GM19438 (cell line): ENCODE results near the gene PDCD2L.
"Not testable (repeated sequence)": the region's sequence is repeated elsewhere in the genome, so short reads cannot be mapped to it uniquely, and the experiment has no call there.

Experiments
- ATAC-seq: cut with Tn5 transposase; IDR thresholded peaks from one replicate; pipeline ENCODE4 v1.9.1; 2021; ENCODE audit warnings: low read depth; ENCODE audit not compliant: unreplicated experiment

The PDCD2L gene, protein sequence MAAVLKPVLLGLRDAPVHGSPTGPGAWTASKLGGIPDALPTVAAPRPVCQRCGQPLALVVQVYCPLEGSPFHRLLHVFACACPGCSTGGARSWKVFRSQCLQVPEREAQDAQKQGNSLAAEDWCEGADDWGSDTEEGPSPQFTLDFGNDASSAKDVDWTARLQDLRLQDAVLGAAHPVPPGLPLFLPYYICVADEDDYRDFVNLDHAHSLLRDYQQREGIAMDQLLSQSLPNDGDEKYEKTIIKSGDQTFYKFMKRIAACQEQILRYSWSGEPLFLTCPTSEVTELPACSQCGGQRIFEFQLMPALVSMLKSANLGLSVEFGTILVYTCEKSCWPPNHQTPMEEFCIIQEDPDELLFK

DNA sequence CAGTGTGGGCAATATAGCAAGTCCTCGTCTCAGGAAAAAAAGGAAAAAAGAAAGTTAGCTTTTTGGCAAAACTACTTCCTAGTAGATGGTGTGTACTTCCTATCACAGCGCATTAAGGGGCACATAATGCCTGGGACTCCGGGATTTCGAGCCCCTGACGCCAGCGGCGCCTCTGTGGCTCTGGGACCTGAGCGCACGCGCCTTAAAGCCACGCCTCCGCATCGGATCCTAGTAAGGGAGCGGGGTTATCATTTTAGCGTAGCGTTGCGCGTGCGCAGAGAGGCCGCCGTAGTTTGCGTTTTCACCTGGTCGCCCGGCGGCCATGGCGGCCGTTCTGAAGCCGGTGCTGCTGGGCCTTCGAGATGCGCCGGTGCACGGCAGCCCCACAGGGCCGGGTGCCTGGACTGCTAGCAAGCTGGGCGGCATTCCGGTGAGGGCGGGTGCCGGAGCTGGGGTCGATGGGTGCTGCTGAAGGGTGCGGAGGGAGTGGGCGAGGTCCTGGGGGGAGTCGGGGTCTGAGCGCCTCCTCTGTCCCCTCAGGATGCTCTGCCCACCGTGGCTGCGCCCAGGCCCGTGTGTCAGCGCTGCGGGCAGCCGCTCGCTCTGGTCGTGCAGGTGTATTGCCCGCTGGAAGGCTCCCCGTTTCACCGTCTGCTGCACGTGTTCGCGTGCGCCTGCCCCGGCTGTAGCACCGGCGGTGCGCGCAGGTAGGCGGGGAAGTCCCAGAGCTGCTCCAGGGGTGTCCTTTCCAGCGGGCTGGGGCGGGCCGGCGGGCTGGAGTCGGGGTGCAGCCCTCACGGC is at the start of gene PDCD2L:
Gene PDCD2L (plus strand): TSS at position 291 of the 801 bp plus-strand sequence. CDS start 32 bp downstream, at position 323.
- ATAC-seq, result peak; percentile 75

DNA sequence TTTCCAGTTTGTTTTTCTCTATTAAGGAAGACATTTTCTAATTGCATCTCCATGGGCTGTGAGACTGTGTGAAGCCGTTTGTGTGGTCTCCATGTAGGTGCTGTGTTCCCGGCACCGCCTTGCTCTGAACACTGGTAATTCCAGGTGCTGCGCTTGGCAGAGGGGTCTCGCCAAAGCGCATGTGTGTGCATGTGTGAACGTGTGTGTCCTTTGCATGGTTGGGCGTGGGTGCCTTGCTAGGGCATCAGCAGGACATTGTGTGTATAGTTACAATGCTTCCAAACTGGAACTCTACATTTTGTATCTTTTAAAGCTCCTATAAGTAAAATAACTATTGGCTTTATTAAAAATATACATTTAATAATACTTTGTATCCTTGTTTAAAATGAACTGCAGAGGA is 49.0 kb upstream of the PDCD2L start:
- no peak for ATAC-seq

DNA sequence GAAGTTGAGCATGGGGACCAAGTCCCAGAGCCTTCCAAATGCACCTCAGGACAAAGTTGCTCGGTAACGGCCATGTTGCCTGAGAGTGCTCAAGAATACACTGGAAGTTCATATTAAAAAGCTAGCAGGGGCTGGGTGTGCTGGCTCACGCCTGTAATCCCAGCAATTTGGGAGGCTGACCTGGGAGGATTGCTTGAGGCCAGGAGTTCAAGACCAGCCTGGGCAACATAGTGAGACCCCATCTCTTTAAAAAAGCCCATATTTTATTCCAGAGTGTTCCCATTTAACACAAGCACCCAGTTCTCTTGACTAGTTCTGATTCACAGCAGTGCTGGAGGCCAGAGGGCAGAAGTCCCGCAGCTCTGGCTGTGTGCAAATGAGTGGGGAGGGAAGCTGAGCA is 47.3 kb upstream of the PDCD2L start:
- ATAC-seq, result no peak

DNA sequence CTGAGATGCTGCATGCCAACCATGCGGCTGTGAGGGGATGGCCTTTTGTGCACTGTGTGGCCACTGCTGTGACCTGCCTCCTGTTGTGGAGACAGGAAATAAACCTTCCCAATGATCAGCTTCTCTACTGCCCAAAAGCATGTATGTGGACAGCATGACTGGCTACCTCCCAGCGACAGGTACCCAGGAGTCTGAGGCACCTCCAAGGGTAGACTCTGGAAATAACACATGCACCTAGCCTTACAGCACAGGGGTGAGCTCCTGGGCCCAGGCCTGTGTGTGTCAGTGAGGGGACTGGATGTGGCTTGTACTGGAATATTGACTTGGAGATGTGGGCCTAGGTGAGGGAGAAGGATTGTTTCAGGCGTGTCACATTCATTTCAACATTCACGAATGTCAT is 46.8 kb upstream of the PDCD2L start:
- ATAC-seq, result no peak

DNA sequence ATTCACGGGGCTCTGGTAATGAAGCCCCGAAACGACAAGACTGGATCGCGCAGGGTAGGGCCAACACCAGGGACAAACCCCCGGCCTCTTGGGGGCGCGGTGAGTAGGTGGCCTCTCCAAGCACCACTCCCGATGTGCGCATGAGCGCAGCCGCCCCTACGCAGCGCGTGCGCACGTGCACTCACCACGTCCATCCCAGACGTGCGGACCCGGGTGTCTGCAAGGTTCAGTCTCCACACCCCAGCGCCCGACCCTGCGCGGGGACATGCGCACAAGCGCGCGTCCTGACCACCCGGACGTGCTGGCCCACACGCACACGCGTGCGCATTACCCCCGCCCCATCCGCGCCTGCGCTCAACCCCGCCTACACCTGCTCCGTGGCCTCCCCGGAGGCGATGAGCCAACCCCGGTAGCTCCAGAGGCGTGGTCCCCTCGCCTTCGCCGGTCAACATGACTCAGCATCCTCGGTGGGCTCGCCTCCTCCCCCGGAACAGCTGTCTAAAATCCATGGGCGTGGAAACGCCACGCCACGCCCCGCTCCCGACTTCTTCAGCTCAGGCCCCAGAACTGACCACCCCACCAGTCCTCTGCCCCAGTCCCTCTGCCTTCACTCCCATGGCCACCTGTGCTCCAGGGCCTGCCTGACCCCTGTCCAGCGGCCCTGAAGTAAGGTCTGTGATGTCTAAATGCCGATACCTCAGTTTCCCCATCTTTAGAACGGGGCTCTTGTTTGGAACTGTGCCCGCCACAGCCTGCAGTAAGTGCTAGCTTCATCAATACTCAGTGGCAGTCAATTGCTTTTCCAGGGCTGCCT is 44.9 kb upstream of the PDCD2L start:
- peak; percentile 79 for ATAC-seq

DNA sequence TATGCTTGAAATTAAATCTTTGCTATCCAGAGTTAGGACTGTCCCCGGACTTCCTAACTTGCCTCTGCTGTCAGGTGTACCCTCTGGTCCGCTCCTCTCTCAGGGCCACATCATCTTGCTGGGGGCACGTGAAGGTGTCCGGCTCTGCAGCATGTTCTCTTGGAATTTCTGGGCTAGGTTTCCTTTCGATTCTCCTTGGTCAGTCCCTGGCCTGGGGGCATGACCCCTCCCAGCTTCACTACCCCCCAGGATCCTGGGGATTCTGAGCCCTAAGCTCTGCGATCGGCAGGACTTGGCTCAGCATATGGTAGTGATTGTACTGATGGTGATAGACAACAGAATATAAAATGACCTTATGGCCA is 44.3 kb upstream of the PDCD2L start:
- ATAC-seq, result no peak

DNA sequence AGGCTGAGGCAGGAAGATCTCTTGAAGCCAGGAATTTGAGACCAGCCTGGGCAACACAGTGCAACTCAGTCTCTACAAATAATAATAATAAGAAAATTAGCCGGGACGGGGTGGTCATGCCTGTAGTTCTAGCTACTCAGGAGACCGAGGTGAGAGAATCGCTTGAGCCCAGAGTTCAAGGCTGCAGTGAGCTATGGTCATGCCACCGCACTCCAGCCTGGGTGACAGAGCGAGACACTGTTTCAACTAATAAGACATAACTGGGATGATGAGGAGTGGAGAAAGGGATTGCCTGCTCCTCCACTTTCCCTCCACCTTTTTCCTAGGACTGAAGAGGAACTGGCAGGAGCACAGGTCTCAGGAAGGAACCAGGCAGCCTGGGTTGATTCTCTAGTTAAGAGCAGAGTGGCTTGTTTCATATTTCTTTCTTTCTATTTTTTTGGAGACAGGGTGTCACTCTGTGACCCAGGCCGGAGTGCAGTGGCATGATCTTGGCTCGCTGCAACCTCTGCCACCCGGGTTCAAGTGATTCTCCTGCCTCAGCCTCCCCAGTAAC is 43.8 kb upstream of the PDCD2L start:
- ATAC-seq, result no peak

DNA sequence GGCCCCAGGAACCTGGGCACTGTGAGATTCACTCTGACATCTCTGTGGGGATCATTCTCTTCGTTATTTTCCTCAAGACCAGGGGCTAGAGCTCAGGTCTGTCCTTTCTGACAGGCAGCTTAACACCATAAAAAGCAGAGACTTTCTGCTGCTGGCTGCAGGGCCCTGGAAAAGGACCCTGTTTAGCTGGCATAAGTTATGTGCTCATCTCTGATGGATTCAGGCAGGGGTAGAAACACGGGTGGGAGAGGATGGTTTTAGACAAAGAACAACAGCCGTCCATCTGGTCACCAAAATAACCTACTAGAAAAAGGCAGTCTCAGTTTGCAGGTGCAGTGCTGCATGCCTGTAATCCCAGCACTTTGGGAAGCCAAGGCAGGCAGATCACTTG is 41.5 kb upstream of the PDCD2L start:
- ATAC-seq, result no peak

DNA sequence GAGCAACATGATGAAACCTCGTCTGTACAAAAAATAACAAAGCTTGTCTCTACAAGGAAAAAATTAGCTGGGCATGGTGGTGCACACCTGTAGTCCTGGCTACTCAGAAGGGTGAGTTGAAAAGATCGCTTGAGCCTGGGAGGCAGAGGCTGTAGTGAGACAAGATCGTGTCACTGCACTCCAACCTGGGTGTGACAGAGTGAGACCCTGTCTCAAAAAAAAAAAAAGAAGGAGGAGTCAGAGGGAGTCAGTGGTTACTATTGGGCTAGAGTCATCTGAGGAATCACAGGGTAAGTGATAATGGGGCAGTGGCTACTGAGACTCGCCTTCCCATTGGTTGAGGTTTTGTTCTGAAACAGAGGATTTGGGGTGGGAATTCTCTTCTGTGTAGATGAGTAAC is 41.1 kb upstream of the PDCD2L start:
- no peak for ATAC-seq

DNA sequence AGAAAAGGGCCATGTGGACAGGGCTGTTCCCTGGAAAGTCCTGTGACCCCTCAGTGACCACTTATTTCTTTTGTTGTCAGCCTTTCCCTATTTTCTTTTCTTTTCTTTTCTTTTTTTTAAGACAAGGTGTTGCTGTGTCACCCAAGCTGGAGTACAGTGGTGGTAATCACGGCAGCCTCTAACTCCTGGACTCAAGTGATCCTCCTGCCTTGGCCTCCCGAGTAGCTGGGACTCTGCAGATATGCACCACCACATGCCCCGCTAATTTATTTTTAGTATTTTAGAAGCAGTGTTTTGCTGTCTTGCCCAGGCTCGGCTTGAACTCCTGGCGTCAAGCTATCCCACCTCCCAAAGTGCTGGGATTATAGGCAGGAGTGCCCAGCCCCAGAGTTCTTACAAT is 40.3 kb upstream of the PDCD2L start:
- no peak for ATAC-seq

DNA sequence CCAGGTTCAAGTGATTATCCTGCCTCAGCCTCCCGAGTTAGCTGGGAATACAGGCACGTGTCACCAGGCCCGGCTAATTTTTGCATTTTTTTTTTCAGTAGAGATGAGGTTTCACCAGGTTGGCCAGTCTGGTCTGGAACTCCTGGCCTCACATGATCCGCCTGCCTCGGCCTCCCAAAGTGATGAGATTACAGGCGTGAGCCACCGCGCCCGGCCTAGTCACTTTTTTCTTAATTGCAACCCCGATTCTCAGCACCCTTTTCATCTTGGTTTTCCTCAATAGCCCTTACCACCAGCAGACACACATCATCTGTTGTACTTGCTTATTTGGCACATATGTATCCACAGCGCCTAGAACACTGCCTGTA is 39.8 kb upstream of the PDCD2L start:
- no peak for ATAC-seq

DNA sequence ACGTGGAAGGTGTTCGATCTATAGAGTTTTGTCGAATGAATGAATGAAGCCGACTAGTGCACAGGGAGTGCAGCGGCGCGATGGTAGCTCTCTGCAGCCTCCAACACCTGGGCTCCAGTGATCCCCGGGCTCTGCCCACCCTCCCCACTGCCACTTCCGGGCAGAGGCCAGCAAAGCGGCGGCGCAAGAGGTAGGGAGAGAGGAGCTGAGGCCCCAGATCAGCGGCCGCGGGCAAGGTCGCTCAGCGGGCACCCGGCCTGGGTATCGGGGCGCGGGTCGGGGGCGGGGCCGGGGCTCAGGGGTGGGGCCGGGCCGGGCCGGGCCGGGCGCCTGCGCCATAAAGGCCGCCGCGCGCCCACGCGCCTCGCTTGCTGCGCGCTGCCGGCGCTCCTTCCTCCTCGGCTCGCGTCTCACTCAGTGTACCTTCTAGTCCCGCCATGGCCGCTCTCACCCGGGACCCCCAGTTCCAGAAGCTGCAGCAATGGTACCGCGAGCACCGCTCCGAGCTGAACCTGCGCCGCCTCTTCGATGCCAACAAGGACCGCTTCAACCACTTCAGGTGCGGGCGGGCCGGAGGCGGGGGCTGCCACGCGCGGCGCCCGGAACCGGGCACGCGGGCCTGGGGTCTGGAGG is 39.3 kb upstream of the PDCD2L start, which contains the start of gene GPI:
Gene GPI (plus strand): TSS at position 367 of the 633 bp plus-strand sequence. CDS start 71 bp downstream, at position 438.
- ATAC-seq, result peak; percentile 69

DNA sequence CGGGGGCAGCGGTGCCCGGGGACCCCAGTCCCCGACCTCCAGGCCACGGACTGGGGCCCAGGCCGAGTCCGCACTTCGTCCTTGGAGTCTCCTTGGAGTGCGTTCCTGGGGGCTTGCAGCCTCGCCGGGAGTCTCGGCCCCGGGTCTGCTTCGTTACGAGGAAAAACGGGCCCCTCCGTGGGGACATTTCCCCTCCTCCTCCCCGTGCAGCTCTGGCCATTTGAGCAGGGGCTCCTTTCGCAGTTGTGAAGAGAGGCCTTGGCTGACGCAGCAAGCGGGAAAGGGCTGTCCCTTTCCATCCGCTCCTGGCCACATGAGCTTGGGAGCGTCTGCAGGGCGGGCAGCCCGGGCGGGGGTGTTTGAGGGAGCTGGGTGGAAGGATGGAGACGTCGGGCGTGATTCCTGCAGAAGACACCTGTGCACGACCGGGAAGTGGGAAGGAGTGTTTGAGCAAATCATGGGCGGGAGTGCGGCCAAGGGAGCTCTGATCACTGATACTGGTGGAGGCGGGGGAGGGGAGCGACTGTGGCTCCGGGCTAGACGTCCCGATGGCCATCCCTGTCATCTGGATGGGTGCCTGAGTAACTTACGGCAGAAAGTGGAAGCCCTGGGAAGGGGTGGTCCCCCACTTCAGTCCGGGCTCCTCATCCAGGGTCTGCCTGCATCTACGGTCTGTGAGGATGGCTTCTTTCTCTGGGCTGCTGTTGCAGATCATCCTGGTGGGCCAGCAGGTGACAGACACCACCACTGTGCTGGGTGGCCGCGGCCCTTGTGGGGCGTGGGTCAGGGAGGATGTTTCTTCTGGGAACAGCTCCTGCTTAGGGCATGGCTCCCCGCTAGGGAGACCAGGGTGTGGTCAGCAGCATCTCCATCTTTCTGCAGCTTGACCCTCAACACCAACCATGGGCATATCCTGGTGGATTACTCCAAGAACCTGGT is 38.5 kb upstream of the PDCD2L start:
- peak; percentile 8 for ATAC-seq

DNA sequence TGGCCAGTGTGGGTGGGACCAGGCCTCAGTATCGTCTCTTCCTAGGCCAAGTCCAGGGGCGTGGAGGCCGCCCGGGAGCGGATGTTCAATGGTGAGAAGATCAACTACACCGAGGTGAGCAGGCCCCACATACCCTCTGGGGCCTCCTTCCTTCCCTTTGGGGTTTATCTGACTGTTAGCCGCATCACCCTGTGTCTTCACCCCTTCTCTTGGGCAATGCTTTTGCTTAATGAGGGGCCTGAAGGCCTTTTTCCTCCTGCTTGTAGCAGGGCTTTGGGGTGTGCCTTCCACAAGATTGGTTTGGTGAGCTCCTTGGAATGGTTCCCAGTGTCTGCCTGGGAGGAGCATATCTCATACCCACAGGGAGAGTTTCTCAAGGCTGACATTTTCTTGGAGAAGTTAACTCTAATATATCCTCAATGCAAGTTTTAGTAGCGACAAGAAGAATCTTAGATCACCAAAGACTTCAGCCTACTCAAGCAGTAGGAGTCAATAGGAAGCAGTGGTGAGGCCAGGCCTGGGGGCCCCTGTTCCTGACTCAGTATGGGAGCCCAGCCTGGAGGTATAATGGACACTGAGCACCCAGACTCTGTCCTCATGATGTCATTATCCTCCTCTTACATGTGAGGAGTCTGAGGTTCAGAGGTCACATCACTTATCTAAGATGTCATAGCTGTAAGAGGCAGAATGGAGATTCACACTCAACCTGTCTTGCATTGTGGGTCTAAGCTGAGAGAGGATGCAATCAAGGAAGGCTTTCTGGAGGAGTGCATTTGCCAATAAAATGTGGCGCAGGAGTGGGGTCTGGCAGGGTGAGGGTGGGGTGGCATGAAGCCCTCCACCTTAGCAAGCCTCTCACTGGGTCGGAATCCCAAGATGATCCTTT is 37.2 kb upstream of the PDCD2L start:
- ATAC-seq, result no peak

DNA sequence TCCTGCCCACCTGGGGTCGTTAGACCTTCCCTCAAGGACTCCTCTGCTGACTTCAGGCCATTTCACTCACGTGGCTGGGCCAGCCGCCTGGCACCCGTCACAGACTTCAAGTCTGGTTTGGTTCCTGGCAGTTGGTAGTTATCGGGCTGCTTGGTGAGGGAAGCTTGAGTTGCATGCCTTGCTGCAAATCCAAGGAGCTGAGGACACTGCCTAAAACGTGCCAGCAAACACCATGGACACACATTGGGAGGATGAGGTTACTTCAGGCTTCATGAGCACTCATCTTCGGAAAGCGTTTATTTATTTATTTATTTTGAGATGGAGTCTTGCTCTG is 36.6 kb upstream of the PDCD2L start:
- no peak for ATAC-seq

DNA sequence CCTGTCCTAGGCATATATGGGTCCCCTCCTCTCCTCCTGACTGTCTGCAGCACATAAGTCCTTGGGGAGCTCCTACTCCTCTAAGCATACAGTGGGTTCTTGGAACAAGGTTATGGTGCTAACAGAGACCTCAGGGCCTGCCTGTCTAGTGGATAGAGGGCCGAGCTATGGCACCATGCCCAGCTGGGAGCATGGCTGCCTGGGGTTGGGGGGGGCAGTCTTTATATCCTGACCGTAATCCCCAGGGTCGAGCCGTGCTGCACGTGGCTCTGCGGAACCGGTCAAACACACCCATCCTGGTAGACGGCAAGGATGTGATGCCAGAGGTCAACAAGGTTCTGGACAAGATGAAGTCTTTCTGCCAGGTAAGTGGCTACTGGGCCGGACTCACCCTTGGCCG is 35.9 kb upstream of the PDCD2L start:
- ATAC-seq, result no peak

DNA sequence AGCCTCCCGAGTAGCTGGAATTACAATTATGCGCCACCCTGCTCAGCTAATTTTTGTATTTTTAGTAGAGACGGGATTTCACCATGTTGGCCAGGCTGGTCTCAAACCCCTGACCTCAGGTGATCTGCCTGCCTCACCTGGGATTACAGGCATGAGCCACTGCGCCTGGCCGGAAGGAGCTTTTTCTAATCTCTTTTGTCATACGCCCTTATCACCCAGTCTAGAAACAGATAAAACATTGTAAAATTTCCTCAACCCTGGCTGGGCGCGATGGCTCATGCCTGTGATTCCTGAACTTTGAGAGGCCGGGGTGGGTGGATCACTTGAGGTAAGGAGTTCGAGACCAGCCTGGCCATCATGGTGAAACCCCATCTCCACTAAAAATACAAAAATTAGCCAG is 35.0 kb upstream of the PDCD2L start:
- ATAC-seq, result not testable (repeated sequence)

DNA sequence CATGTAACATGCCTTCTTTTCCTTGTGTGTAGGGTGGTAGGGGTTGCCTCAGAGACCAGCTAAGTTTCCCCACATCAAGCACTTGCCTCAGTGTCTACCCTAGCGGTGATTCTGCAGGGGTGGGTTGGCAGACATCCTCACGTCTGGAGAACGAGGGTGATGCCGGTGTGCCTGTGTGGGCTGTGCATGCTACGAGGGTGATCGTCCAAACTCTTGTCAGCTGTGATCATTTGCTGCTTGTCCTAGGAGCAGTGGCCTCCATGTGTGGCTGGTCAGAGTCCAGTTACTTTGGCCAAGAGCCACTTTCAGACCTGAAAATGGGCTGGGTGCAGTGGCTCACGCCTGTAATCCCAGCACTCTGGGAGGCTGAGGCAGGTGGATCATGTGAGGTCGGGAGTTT is 34.1 kb upstream of the PDCD2L start:
- no peak for ATAC-seq
